ENCODE measurements around the gene LTBP1.
"Not testable (repeated sequence)": the region's sequence is repeated elsewhere in the genome, so short reads cannot be mapped to it uniquely, and the experiment has no call there.

LTBP1 gene, protein sequence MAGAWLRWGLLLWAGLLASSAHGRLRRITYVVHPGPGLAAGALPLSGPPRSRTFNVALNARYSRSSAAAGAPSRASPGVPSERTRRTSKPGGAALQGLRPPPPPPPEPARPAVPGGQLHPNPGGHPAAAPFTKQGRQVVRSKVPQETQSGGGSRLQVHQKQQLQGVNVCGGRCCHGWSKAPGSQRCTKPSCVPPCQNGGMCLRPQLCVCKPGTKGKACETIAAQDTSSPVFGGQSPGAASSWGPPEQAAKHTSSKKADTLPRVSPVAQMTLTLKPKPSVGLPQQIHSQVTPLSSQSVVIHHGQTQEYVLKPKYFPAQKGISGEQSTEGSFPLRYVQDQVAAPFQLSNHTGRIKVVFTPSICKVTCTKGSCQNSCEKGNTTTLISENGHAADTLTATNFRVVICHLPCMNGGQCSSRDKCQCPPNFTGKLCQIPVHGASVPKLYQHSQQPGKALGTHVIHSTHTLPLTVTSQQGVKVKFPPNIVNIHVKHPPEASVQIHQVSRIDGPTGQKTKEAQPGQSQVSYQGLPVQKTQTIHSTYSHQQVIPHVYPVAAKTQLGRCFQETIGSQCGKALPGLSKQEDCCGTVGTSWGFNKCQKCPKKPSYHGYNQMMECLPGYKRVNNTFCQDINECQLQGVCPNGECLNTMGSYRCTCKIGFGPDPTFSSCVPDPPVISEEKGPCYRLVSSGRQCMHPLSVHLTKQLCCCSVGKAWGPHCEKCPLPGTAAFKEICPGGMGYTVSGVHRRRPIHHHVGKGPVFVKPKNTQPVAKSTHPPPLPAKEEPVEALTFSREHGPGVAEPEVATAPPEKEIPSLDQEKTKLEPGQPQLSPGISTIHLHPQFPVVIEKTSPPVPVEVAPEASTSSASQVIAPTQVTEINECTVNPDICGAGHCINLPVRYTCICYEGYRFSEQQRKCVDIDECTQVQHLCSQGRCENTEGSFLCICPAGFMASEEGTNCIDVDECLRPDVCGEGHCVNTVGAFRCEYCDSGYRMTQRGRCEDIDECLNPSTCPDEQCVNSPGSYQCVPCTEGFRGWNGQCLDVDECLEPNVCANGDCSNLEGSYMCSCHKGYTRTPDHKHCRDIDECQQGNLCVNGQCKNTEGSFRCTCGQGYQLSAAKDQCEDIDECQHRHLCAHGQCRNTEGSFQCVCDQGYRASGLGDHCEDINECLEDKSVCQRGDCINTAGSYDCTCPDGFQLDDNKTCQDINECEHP (N-terminal part only)

GRCh38 chr2:32946314-32947075, at the start of gene LTBP1:
TSS of gene LTBP1 (plus strand) at chr2:32946953. CDS start at chr2:32947325, 372 bp downstream.
- DNase-seq (ENCODE audit: low read depth in 2 of 2), result no peak

- no peak for DNase-seq (ENCODE audit: low read depth in 2 of 2)
These were observed 46.3 kb upstream of the LTBP1 start for GRCh38 chr2:32900246-32900973.

DNA sequence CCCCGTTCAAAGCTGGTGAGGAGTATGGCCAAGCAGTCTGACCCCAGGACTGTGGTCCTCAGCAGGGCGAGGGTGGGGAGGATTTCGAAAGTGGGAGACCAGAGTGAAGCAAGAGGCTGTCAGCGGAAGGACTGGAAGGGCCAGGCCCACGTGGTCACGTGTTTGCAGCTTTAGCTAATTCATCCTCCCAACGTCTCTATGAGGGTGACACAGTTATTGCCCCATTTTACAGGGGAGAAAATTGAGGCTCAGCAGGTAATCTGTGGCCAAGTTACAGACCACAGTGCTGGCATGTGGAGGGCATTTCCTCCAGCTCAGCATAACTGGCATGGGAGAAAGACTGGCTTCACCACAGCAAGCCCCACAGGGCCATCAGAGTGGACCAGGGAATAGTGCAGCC, 45.4 kb upstream of the LTBP1 start:
- no peak for DNase-seq (ENCODE audit: low read depth in 2 of 2)

DNA sequence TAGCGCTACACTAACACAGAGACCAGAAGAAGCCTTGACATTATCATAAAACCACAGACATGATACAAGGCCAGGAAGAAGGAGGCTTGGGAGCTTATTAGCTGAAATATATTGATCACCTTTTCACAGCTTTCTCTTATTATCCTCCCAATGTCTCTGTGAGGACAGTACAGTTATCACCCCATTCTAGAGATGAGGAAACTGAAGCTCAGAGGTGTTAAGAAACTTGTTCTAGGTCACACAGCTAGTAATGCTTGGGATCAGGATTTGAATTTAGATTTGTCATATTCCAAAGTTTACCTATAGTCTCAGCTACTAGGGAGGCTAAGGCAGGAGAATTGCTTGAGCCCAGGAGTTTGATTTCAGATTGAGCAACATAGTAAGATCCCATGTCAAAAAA, 44.6 kb upstream of the LTBP1 start:
- DNase-seq (ENCODE audit: low read depth in 2 of 2), result no peak

DNA sequence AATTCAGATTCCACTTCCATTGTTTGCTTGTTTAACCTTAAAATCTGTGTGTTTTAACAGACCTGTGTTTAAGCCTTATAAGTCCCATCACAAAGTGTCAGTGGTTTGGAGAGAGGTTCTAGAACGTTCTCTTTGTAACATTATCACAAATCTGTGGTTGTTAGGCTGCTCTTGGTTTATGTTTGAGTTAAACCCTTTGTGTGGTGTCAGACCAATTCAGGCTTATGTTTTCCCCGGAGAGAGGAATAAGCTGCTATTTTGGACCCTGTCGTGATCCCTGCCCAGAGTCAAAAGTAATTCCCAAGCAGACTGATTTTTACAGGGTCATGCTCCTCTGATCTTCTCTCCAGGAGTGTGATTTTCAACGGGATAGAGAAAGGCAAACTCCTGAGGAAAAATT, 43.8 kb upstream of the LTBP1 start:
- DNase-seq (ENCODE audit: low read depth in 2 of 2), result no peak

- DNase-seq (ENCODE audit: low read depth in 2 of 2), result no peak
These were observed 42.7 kb upstream of the LTBP1 start for GRCh38 chr2:32904074-32904473.

DNA sequence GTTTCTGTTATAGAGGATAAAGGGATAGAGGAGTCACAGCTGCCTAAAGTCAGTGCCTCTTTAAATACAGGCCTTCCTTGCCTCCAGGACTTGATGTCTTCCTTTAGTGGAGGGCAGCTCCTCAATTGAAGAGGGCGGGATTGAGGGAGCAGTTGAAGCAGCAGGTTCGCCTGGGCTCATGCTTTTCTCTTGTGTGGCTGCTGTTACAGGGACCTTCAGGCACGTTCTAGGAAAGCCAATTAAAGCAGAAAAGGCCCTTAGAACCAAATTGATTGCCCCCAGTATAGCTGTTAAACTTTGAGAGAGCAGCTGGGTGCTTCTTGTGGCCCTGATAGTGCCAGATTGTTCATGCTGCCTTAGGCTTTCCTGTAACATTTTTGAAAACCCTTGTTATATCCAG, 42.0 kb upstream of the LTBP1 start:
- no peak for DNase-seq (ENCODE audit: low read depth in 2 of 2)

- no peak for DNase-seq (ENCODE audit: low read depth in 2 of 2)
These were observed 41.5 kb upstream of the LTBP1 start for GRCh38 chr2:32905270-32905669.

DNA sequence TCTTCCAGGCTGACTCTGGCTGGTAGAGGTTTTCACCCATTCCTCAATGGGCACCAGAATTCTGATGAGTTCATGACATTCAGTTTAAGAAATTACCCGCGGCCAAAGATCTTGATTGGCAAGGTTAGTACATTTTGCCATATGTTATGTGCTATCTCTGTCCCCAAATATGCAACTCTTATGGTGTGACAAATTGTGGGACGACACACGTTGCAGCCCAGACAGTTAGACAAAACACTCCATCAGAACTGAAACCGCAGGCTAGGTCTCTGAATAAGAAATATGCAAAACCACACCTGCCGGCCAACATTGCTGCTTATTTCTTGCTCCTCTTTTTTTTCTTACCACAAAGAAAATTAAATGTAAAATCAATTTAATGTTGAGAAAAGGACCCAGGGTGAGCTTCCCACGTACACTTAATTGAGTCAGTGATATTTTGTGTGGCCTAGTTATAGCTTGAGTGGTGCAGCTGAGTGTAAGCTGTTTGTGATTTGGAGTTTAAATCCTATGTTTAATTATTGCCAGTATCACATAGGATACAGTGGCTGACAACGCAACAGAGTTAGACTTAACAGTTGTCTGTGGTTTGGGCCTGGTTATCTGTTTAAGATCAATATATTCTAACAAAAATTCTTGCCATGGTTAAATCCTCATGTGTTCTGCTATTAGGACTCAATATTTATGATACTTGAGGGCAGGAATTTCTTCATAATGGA, 35.7 kb upstream of the LTBP1 start:
- DNase-seq (ENCODE audit: low read depth in 2 of 2), result no peak

- DNase-seq (ENCODE audit: low read depth in 2 of 2), result no peak
These were observed 31.1 kb upstream of the LTBP1 start for GRCh38 chr2:32915694-32916093.

- no peak for DNase-seq (ENCODE audit: low read depth in 2 of 2)
These were observed 28.0 kb upstream of the LTBP1 start for GRCh38 chr2:32918774-32919173.

GRCh38 chr2:32919901-32920300, 26.9 kb upstream of the LTBP1 start:
- DNase-seq (ENCODE audit: low read depth in 2 of 2), result not testable (repeated sequence)

- not testable (repeated sequence) for DNase-seq (ENCODE audit: low read depth in 2 of 2)
These were observed 25.3 kb upstream of the LTBP1 start for GRCh38 chr2:32921486-32921885.

DNA sequence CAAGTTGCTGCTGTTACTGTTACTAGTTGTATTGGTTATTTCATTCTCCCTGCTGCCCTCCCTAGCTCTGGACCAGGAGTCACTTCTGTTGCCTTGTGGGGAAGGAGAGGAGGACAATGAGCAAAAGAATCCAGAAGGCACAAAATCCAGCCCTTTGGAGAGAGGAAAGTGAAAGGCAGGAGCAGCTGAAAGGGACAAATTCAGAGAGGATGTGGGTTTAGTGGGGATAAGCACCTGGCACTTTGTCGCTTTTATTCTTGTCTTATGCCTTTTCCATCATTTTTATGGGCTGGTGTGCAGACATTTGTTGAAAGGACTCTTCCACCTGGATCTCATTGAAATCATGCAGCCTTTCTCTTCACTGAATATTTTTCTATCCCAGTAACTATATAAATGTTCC, 24.3 kb upstream of the LTBP1 start:
- no peak for DNase-seq (ENCODE audit: low read depth in 2 of 2)

GRCh38 chr2:32923109-32923508, 23.6 kb upstream of the LTBP1 start:
- no peak for DNase-seq (ENCODE audit: low read depth in 2 of 2)

DNA sequence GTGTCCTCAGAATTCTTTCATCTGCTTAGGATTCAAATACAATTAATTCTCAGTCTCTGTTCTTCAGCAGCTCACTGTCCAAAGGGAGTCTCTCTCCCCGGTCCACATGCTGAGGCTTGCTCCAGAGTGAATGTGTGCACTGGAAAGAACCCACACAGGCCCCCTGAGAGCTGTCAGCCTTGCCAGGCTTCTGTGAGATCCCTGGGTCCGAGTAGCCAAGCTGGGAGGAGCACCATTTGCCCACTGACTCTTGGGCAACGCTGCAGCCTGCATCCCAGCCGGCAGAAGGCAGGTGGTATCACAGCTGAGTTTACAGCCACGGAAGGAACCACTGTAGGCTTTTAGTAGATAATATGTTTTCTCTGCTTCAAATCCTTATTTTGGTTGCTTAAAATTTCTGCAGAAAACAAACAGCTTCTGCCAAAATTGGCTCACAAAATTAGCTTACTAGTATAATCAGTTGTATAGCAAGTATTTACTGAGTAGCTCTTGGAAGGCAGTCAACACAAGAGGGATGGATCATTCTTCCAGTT, 21.4 kb upstream of the LTBP1 start:
- DNase-seq (ENCODE audit: low read depth in 2 of 2), result no peak

GRCh38 chr2:32925976-32926707, 20.6 kb upstream of the LTBP1 start:
- DNase-seq (ENCODE audit: low read depth in 2 of 2), result no peak

DNA sequence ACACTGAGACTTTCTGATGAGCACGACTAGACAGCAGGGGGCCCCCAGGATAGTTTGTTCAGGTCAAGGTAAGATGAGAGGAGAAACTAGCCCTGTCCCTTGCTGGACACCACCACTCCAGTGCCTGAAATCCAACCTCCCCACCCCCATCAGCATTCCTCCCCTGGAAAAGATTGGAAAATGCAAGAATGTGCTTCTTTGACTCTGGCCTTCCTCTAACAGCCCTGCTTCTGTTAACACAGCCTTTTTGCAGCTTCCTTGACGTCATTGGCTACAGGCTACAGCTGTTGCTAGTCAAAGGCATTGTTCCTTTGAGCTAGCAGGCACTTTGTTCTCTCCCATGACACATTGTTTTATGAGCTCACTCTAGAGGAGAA, 20.1 kb upstream of the LTBP1 start:
- DNase-seq (ENCODE audit: low read depth in 2 of 2), result no peak

DNA sequence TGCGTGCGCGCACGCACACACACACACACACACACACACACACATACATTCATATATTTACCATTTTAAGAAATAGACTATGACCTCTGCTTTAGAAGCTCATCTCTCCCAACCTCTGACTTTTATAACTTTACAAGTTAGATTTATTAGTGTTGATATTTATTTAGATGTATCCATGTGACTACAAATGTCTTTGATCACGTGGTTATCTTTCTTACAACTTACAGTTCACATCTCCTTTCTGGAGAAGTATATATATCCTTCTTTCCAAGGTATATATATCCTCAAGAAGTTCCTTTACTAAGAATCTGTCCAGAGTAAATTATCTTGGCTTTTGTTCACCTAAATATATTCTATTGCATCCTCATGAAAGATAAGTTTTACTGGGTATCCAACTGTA, 16.3 kb upstream of the LTBP1 start:
- no peak for DNase-seq (ENCODE audit: low read depth in 2 of 2)

All from fibroblast of skin of left biceps (primary cell).